Neural cell (in vitro differentiated cells): ENCODE measurements around the gene GNL3L. TPM values are rescaled to one million over a fixed set of nuclear protein-coding genes. Genes with fewer than 3 reads are reported as not detected.

Experiments
- H2AFZ ChIP-seq: fragments of 200-600, 300-800 bp; sonication (generic), shearing (Covaris generic); 2 replicates; pipeline ENCODE4 v1.6.0; 2014; ENCODE audit warnings: low read depth, mild to moderate bottlenecking, antibody characterized with exemption, low read length, moderate library complexity
- H3F3A ChIP-seq: fragments of 200-600 bp; shearing (Covaris generic); 2 replicates; pipeline ENCODE4 v1.6.1; 2016; ENCODE audit warnings: mild to moderate bottlenecking, moderate library complexity, mixed read lengths, antibody characterized with exemption, low read length; ENCODE audit not compliant: insufficient read depth, poor library complexity, severe bottlenecking
- H3K27ac ChIP-seq: fragments of 200-600, 300-800 bp; sonication (generic), shearing (Covaris generic); 2 replicates; pipeline ENCODE4 v1.5.1; 2014; ENCODE audit warnings: mild to moderate bottlenecking, low read length, moderate library complexity
- H3K27me3 ChIP-seq: fragments of 300-800, 200-600 bp; sonication (generic), shearing (Covaris generic); 2 replicates; pipeline ENCODE4 v1.6.0; 2014; ENCODE audit warnings: mild to moderate bottlenecking, low read depth, low read length, moderate library complexity; ENCODE audit not compliant: insufficient read depth
- H3K36me3 ChIP-seq: fragments of 300-800, 200-600 bp; sonication (generic), shearing (Covaris generic); 2 replicates; pipeline ENCODE4 v1.5.1; 2014; ENCODE audit warnings: mild to moderate bottlenecking, antibody characterized with exemption, low read length, moderate library complexity; ENCODE audit not compliant: insufficient read depth
- H3K4me2 ChIP-seq: fragments of 300-800, 200-600 bp; sonication (generic), shearing (Covaris generic); 2 replicates; pipeline ENCODE4 v1.6.0; 2014; ENCODE audit warnings: mild to moderate bottlenecking, low read length
- H3K4me3 ChIP-seq: fragments of 300-800, 200-600 bp; sonication (generic), shearing (Covaris generic); 2 replicates; pipeline ENCODE4 v1.5.1; 2014; ENCODE audit warnings: mild to moderate bottlenecking, low read length, moderate library complexity
- H3K79me2 ChIP-seq: fragments of 200-600 bp; shearing (Covaris generic); replicated peaks from 2 replicates; pipeline ENCODE4 v1.6.0; 2014; ENCODE audit warnings: mild to moderate bottlenecking, low read length, moderate library complexity; ENCODE audit not compliant: insufficient read depth
- H3K9ac ChIP-seq: fragments of 300-800, 200-600 bp; sonication (generic), shearing (Covaris generic); 2 replicates; pipeline ENCODE4 v1.6.1; 2016; ENCODE audit warnings: mild to moderate bottlenecking, low read length, mixed read lengths
- H3K9me2 ChIP-seq: fragments of 200-600 bp; shearing (Covaris generic); 2 replicates; pipeline ENCODE4 v1.6.1; 2016; ENCODE audit warnings: mild to moderate bottlenecking, low read length, mixed read lengths; ENCODE audit not compliant: insufficient read depth
- H3K9me3 ChIP-seq: fragments of 200-600, 300-800 bp; sonication (generic), shearing (Covaris generic); 2 replicates; pipeline ENCODE4 v1.6.1; 2016; ENCODE audit warnings: mild to moderate bottlenecking, mixed run types, low read length, moderate library complexity, mixed read lengths
- H4K20me1 ChIP-seq: fragments of 200-600 bp; shearing (Covaris generic); 2 replicates; pipeline ENCODE4 v1.6.1; 2016; ENCODE audit warnings: mild to moderate bottlenecking, mixed run types; ENCODE audit not compliant: insufficient read depth
- CTCF ChIP-seq: fragments of 450-650 bp; IDR thresholded peaks from 2 replicates; pipeline ENCODE4 v1.5.1; 2014; ENCODE audit warnings: antibody characterized with exemption, mild to moderate bottlenecking, moderate library complexity; ENCODE audit not compliant: poor library complexity, severe bottlenecking
- EP300 ChIP-seq: fragments of 450-650 bp; conservative IDR thresholded peaks from 2 replicates; pipeline ENCODE4 v1.6.1; 2014; ENCODE audit warnings: antibody characterized with exemption, mild to moderate bottlenecking, moderate library complexity; ENCODE audit not compliant: poor library complexity, severe bottlenecking
- EZH2 ChIP-seq: fragments of 200-600, 300-800 bp; shearing (Covaris generic), sonication (generic); IDR thresholded peaks from 2 replicates; pipeline ENCODE4 v1.6.1; 2014; ENCODE audit warnings: antibody characterized with exemption, low read length, borderline replicate concordance, mild to moderate bottlenecking; ENCODE audit not compliant: insufficient read depth, poor library complexity, severe bottlenecking
- MXI1 ChIP-seq: fragments of 450-650 bp; conservative IDR thresholded peaks from 2 replicates; pipeline ENCODE4 v1.6.1; 2014; ENCODE audit warnings: antibody characterized with exemption, mild to moderate bottlenecking; ENCODE audit not compliant: poor library complexity, severe bottlenecking
- POLR2AphosphoS5 ChIP-seq: IDR thresholded peaks from 2 replicates; pipeline ENCODE4 v1.6.1; 2012
- RAD21 ChIP-seq: fragments of 450-650 bp; conservative IDR thresholded peaks from 2 replicates; pipeline ENCODE4 v1.6.1; 2014; ENCODE audit warnings: antibody characterized with exemption, mild to moderate bottlenecking, moderate library complexity
- REST ChIP-seq: IDR thresholded peaks from 2 replicates; pipeline ENCODE4 v1.6.1; 2012; ENCODE audit warnings: borderline replicate concordance
- SMC3 ChIP-seq: fragments of 450-650 bp; conservative IDR thresholded peaks from 2 replicates; pipeline ENCODE4 v1.6.1; 2014; ENCODE audit warnings: antibody characterized with exemption, mild to moderate bottlenecking, moderate library complexity; ENCODE audit not compliant: poor library complexity
- TAF1 ChIP-seq: IDR thresholded peaks from 2 replicates; pipeline ENCODE4 v1.6.1; 2012; ENCODE audit warnings: low read depth
- polyA plus RNA-seq: library from polyadenylated mRNA; depleted of rRNA; stranded (reverse); fragments of >200 nt; gene quantifications from 2 replicates; pipeline ENCODE4 v1.2.3, GENCODE V29; 2014

The GNL3L gene
- polyA plus RNA-seq, 1 donor from 2014 or later: 6.6 TPM

- Histone ChIP-seq H3K27ac (no peak overlapping the region), H3K9ac (no peak overlapping the region), H3K79me2 (no peaks in the 10 kb centered on the region), H3K27me3 (no peaks in the 10 kb centered on the region), H4K20me1 (no peaks in the 10 kb centered on the region), H3K36me3 (no peaks in the 10 kb centered on the region), H3K4me3 (no peak overlapping the region), H3F3A (no peaks in the 10 kb centered on the region), H3K9me3 (no peaks in the 10 kb centered on the region), H3K9me2 (no peaks in the 10 kb centered on the region), H3K4me2 (no peak overlapping the region), H2AFZ (no peak overlapping the region)
- TF ChIP-seq EP300: no peak
- TF ChIP-seq EZH2: no peak
- no peak for TF ChIP-seq SMC3
- TF ChIP-seq TAF1: no peak
- no peak for TF ChIP-seq MXI1
Measured at GRCh38 chrX:54560411-54560810, 30.4 kb downstream of the GNL3L start.

- no peaks in the 10 kb centered on the region for H3K27me3 ChIP-seq
Measured at GRCh38 chrX:54561622-54562021, 31.6 kb downstream of the GNL3L start.

More at GRCh38 chrX:54561622-54562021, 31.6 kb downstream of the GNL3L start:
- no peaks in the 10 kb centered on the region for H3K36me3 ChIP-seq
- H3K9me2 ChIP-seq: no peaks in the 10 kb centered on the region
- H3K9me3 ChIP-seq: no peaks in the 10 kb centered on the region
- H3K79me2 ChIP-seq: no peaks in the 10 kb centered on the region
- no peak overlapping the region for H3K9ac ChIP-seq
- TF ChIP-seq POLR2AphosphoS5 (no peak), CTCF (no peak), REST (no peak), EP300 (no peak), TAF1 (no peak), SMC3 (no peak), EZH2 (no peak), MXI1 (no peak), RAD21 (no peak)
- H3K4me2 ChIP-seq: no peak overlapping the region
- no peak overlapping the region for H3K4me3 ChIP-seq
- no peaks in the 10 kb centered on the region for H3F3A ChIP-seq
- H4K20me1 ChIP-seq: no peaks in the 10 kb centered on the region
- no peak overlapping the region for H3K27ac ChIP-seq
- no peak overlapping the region for H2AFZ ChIP-seq
